ENCODE data around the gene COPB2.

GRCh38 chr3:139388077-139388476 lies 1.4 kb downstream of the COPB2 start:
- TF ChIP-seq CTCF (IDR thresholded peaks at IDR 0.05; ENCODE audit: insufficient read depth, low read length, poor library complexity, severe bottlenecking) (no peak), EZH2phosphoT487 (conservative IDR thresholded peaks at IDR 0.05; ENCODE audit: low read length) (no peak)
